ENCODE results near the gene IL1RN.

The IL1RN gene

GRCh38 chr2:113126845-113127645 is at the start of gene IL1RN:
IL1RN (plus strand) TSS chr2:113127598; CDS start chr2:113127625, 27 bp downstream.
- Histone ChIP-seq H3K9me3 (ENCODE audit: control insufficient read depth in 2 of 2, low read length in 2 of 2) (no peaks in the 10 kb centered on the region), H3K27ac (ENCODE audit: low read length) (no peak within 1 kb of the TSS), H3K27me3 (ENCODE audit: control insufficient read depth in 1 of 2, insufficient read depth in 2 of 2, low read length in 2 of 2) (no peaks in the 10 kb centered on the region), H3K4me3 (ENCODE audit: low read length in 2 of 2) (no peak within 1 kb of the TSS), H3K4me1 (ENCODE audit: control insufficient read depth, insufficient read depth, low read length) (no peaks in the 10 kb centered on the region), H3K36me3 (ENCODE audit: control insufficient read depth in 2 of 2, insufficient read depth in 2 of 2, low read length in 2 of 2) (no peaks in the 10 kb centered on the region), H3K9ac (ENCODE audit: low read length in 2 of 2) (no peak within 1 kb of the TSS)

GRCh38 chr2:113077921-113078320 is 49.5 kb upstream of the IL1RN start:
- Histone ChIP-seq H3K4me1 (ENCODE audit: control insufficient read depth, insufficient read depth, low read length) (no peaks in the 10 kb centered on the region), H3K36me3 (ENCODE audit: control insufficient read depth in 2 of 2, insufficient read depth in 2 of 2, low read length in 2 of 2) (no peaks in the 10 kb centered on the region), H3K9ac (ENCODE audit: low read length in 2 of 2) (no peak overlapping the region), H3K27me3 (ENCODE audit: control insufficient read depth in 1 of 2, insufficient read depth in 2 of 2, low read length in 2 of 2) (peaks cover 0 to 4% of the 10 kb centered on the region in 2 donors), H3K27ac (ENCODE audit: low read length) (no peak overlapping the region), H3K4me3 (ENCODE audit: low read length in 2 of 2) (no peak overlapping the region), H3K9me3 (ENCODE audit: control insufficient read depth in 2 of 2, low read length in 2 of 2) (no peaks in the 10 kb centered on the region)

GRCh38 chr2:113078350-113078839 is 49.0 kb upstream of the IL1RN start:
- H3K27me3 ChIP-seq (ENCODE audit: control insufficient read depth in 1 of 2, insufficient read depth in 2 of 2, low read length in 2 of 2): peaks cover 0 to 4% of the 10 kb centered on the region in 2 donors
- H3K27ac ChIP-seq (ENCODE audit: low read length): no peak overlapping the region
- H3K4me3 ChIP-seq (ENCODE audit: low read length in 2 of 2): no peak overlapping the region
- H3K4me1 ChIP-seq (ENCODE audit: control insufficient read depth, insufficient read depth, low read length): no peaks in the 10 kb centered on the region
- H3K9ac ChIP-seq (ENCODE audit: low read length in 2 of 2): no peak overlapping the region
- H3K9me3 ChIP-seq (ENCODE audit: control insufficient read depth in 2 of 2, low read length in 2 of 2): no peaks in the 10 kb centered on the region
- no peaks in the 10 kb centered on the region for H3K36me3 ChIP-seq (ENCODE audit: control insufficient read depth in 2 of 2, insufficient read depth in 2 of 2, low read length in 2 of 2)

GRCh38 chr2:113079131-113079530 is 48.3 kb upstream of the IL1RN start:
- H3K27me3 ChIP-seq (ENCODE audit: control insufficient read depth in 1 of 2, insufficient read depth in 2 of 2, low read length in 2 of 2): peaks cover 0 to 4% of the 10 kb centered on the region in 2 donors
- no peaks in the 10 kb centered on the region for H3K9me3 ChIP-seq (ENCODE audit: control insufficient read depth in 2 of 2, low read length in 2 of 2)
- H3K27ac ChIP-seq (ENCODE audit: low read length): no peak overlapping the region
- H3K4me3 ChIP-seq (ENCODE audit: low read length in 2 of 2): no peak overlapping the region
- H3K9ac ChIP-seq (ENCODE audit: low read length in 2 of 2): no peak overlapping the region
- no peaks in the 10 kb centered on the region for H3K4me1 ChIP-seq (ENCODE audit: control insufficient read depth, insufficient read depth, low read length)
- no peaks in the 10 kb centered on the region for H3K36me3 ChIP-seq (ENCODE audit: control insufficient read depth in 2 of 2, insufficient read depth in 2 of 2, low read length in 2 of 2)

GRCh38 chr2:113080134-113080533 is 47.3 kb upstream of the IL1RN start:
- Histone ChIP-seq H3K27ac (ENCODE audit: low read length) (no peak overlapping the region), H3K9me3 (ENCODE audit: control insufficient read depth in 2 of 2, low read length in 2 of 2) (no peaks in the 10 kb centered on the region), H3K9ac (ENCODE audit: low read length in 2 of 2) (no peak overlapping the region), H3K4me3 (ENCODE audit: low read length in 2 of 2) (no peak overlapping the region), H3K36me3 (ENCODE audit: control insufficient read depth in 2 of 2, insufficient read depth in 2 of 2, low read length in 2 of 2) (no peaks in the 10 kb centered on the region), H3K4me1 (ENCODE audit: control insufficient read depth, insufficient read depth, low read length) (no peaks in the 10 kb centered on the region), H3K27me3 (ENCODE audit: control insufficient read depth in 1 of 2, insufficient read depth in 2 of 2, low read length in 2 of 2) (peaks cover 0 to 4% of the 10 kb centered on the region in 2 donors)

GRCh38 chr2:113081488-113082210 is 45.7 kb upstream of the IL1RN start:
- Histone ChIP-seq H3K4me1 (ENCODE audit: control insufficient read depth, insufficient read depth, low read length) (no peaks in the 10 kb centered on the region), H3K9ac (ENCODE audit: low read length in 2 of 2) (no peak overlapping the region), H3K27me3 (ENCODE audit: control insufficient read depth in 1 of 2, insufficient read depth in 2 of 2, low read length in 2 of 2) (peaks cover 0 to 4% of the 10 kb centered on the region in 2 donors), H3K27ac (ENCODE audit: low read length) (no peak overlapping the region), H3K9me3 (ENCODE audit: control insufficient read depth in 2 of 2, low read length in 2 of 2) (no peaks in the 10 kb centered on the region), H3K36me3 (ENCODE audit: control insufficient read depth in 2 of 2, insufficient read depth in 2 of 2, low read length in 2 of 2) (no peaks in the 10 kb centered on the region), H3K4me3 (ENCODE audit: low read length in 2 of 2) (no peak overlapping the region)

GRCh38 chr2:113083296-113083695 is 44.1 kb upstream of the IL1RN start:
- no peaks in the 10 kb centered on the region for H3K36me3 ChIP-seq (ENCODE audit: control insufficient read depth in 2 of 2, insufficient read depth in 2 of 2, low read length in 2 of 2)
- H3K9ac ChIP-seq (ENCODE audit: low read length in 2 of 2): no peak overlapping the region
- peaks cover 0 to 4% of the 10 kb centered on the region in 2 donors for H3K27me3 ChIP-seq (ENCODE audit: control insufficient read depth in 1 of 2, insufficient read depth in 2 of 2, low read length in 2 of 2)
- no peaks in the 10 kb centered on the region for H3K4me1 ChIP-seq (ENCODE audit: control insufficient read depth, insufficient read depth, low read length)
- no peak overlapping the region for H3K27ac ChIP-seq (ENCODE audit: low read length)
- no peak overlapping the region for H3K4me3 ChIP-seq (ENCODE audit: low read length in 2 of 2)
- H3K9me3 ChIP-seq (ENCODE audit: control insufficient read depth in 2 of 2, low read length in 2 of 2): no peaks in the 10 kb centered on the region

GRCh38 chr2:113084249-113085000 is 43.0 kb upstream of the IL1RN start:
- Histone ChIP-seq H3K9ac (ENCODE audit: low read length in 2 of 2) (no peak overlapping the region), H3K9me3 (ENCODE audit: control insufficient read depth in 2 of 2, low read length in 2 of 2) (no peaks in the 10 kb centered on the region), H3K27me3 (ENCODE audit: control insufficient read depth in 1 of 2, insufficient read depth in 2 of 2, low read length in 2 of 2) (peaks cover 0 to 4% of the 10 kb centered on the region in 2 donors), H3K4me3 (ENCODE audit: low read length in 2 of 2) (no peak overlapping the region), H3K36me3 (ENCODE audit: control insufficient read depth in 2 of 2, insufficient read depth in 2 of 2, low read length in 2 of 2) (no peaks in the 10 kb centered on the region), H3K4me1 (ENCODE audit: control insufficient read depth, insufficient read depth, low read length) (no peaks in the 10 kb centered on the region), H3K27ac (ENCODE audit: low read length) (no peak overlapping the region)

GRCh38 chr2:113085542-113085941 is 41.9 kb upstream of the IL1RN start:
- Histone ChIP-seq H3K9me3 (ENCODE audit: control insufficient read depth in 2 of 2, low read length in 2 of 2) (no peaks in the 10 kb centered on the region), H3K4me3 (ENCODE audit: low read length in 2 of 2) (no peak overlapping the region), H3K9ac (ENCODE audit: low read length in 2 of 2) (no peak overlapping the region), H3K36me3 (ENCODE audit: control insufficient read depth in 2 of 2, insufficient read depth in 2 of 2, low read length in 2 of 2) (no peaks in the 10 kb centered on the region), H3K4me1 (ENCODE audit: control insufficient read depth, insufficient read depth, low read length) (no peaks in the 10 kb centered on the region), H3K27ac (ENCODE audit: low read length) (no peak overlapping the region), H3K27me3 (ENCODE audit: control insufficient read depth in 1 of 2, insufficient read depth in 2 of 2, low read length in 2 of 2) (peaks cover 0 to 4% of the 10 kb centered on the region in 2 donors)

GRCh38 chr2:113088213-113088992 is 39.0 kb upstream of the IL1RN start:
- Histone ChIP-seq H3K27ac (ENCODE audit: low read length) (no peak overlapping the region), H3K4me1 (ENCODE audit: control insufficient read depth, insufficient read depth, low read length) (no peaks in the 10 kb centered on the region), H3K9me3 (ENCODE audit: control insufficient read depth in 2 of 2, low read length in 2 of 2) (no peaks in the 10 kb centered on the region), H3K36me3 (ENCODE audit: control insufficient read depth in 2 of 2, insufficient read depth in 2 of 2, low read length in 2 of 2) (no peaks in the 10 kb centered on the region), H3K9ac (ENCODE audit: low read length in 2 of 2) (no peak overlapping the region), H3K4me3 (ENCODE audit: low read length in 2 of 2) (no peak overlapping the region), H3K27me3 (ENCODE audit: control insufficient read depth in 1 of 2, insufficient read depth in 2 of 2, low read length in 2 of 2) (no peaks in the 10 kb centered on the region)
